HL-60/S4 treated with retinoic acid at 250 ng/mL for 4 days and 3 days (cell line): ENCODE measurements around the gene MAT2B.

Source experiments
- in situ Hi-C: fragments of 300-500 bp; cut with MboI; formaldehyde crosslinking; loops from 2 replicates; pipeline ENCODE4 v1.7.0; 2022; ENCODE audit warnings: low sequenced_read_pairs

The MAT2B gene

DNA sequence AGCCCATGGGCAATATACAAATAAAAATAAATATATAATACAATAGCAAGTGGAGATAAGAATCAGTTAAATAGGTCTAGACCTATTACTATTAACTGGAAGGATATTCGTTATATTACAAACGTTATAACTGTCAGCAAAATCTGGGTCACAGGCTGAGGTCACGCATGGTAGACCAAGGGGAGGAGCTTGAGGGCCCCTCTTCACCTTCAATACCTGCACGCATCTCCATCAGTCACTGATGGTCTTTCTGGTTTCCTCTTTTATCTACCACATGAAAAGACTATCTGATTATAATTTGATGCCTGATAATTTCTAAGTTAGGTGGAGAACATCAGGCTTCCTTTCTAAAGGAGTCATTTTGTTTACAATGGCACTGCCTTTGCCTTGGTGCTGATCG is 43.2 kb downstream of the MAT2B start:
- in situ Hi-C loops = no loop called here

DNA sequence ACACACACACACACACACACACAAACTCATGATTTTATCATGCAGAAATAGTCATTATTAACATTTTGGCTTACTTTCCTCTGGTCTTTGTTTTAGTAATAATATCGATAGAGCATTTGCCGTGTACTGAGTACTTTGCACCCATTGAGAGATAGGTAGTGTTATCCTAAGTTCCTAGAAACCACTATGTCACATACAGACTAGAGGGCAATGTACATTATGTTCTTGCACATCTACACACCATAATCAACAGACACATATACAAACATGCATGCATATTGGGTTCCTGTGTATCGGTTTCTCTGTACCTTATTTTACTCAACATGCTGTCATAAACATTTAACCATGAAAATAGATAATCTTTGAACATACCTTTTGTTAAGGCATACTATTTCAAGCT is 45.7 kb downstream of the MAT2B start:
- in situ Hi-C loops = no loop called here

DNA sequence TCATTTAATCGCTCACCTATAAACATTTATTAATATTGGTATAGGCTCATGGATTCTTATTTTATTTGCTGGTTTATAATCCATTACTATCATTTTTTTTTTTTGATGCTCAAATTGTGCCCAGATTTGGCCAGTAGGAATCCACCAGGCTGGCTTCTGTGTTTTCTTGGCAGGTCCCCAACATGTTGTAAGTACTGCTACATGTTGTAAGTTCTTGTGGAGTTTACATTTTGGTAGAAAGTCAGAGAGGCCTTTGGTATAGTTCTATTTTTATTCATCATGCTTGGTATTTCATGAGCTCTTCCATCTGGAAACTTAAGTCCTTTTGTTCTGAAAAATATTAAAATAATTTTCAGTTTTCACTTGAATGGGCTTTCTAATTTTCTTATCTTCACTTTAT is 47.1 kb downstream of the MAT2B start:
- in situ Hi-C loops = no loop called here

DNA sequence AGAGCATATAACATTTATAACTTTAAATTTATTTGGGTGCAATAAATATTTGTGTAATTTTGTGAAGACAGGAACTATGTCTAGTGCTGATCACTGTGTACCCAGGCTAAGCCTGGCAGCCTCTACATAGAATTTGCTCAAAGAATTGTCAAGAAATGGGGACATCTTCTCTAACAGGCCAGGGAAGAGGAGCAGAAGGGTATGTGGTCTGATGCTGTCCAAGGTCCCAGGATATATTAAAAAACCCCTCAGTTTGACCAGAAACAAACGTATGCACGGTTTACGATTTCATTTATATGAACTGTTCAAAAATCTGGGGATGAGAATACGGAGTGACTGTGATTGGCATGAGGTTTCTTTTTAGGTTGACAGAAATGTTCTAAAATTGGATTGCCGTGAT is 55.9 kb downstream of the MAT2B start:
- in situ Hi-C loops = no loop called here

DNA sequence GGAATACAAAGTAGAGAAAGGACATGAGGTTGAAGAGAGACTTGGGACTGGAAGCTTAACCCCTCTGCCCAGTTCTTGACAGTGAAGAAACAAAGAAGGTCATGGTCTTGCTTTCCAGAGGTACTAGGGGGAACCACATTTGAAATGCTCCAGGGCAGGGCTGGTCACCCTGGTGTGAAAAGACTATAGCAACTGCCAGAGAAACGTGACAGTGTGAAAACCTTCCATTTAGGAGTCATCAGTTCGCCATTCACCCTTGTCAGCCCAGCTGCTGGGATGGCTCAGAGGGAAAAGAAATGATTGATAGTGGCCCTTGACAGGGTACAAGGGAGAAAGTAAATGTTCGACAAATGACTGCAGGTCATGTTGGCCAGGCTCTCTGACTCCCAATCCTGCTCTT is 56.7 kb downstream of the MAT2B start:
- in situ Hi-C loops = no loop called here

DNA sequence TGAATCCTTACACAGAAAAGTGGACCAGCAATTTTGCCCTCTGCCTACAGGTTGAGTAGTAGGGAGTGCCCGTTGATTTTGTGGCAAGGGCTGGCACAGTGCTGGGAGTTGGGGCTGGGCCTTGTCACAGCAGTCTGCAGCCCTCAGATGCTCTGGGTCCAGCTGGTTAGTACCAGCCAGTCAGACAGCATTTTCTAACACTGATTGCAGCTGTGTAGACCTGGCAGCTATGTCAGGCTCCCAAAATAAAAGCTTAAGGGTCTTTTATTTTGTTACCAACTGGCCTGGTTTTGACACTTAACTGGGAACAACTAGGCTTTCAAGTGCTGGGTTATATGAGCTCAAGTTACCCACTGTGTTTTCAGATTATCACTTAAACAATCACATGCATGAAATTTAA is 57.7 kb downstream of the MAT2B start:
- in situ Hi-C loops = no loop called here

DNA sequence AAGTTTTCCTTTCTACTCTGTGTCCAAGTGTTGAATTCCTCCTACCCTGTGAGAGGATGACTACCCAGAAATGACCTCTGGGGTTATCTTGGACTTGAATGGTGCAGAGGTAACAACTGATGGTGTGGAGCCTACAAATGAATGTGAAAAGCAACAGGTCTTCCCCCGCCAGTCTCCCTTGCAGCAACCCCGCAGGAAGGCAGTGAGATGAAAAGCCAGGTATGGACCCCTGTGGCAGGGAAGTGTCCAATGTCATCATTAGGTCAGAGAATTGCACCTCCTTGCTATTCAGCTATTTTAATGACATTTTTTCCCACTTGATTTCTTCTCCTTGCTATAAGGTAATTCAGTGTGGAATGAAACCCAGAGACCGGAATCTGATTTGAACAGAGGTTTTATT is 58.5 kb downstream of the MAT2B start:
- in situ Hi-C loops = no loop called here

DNA sequence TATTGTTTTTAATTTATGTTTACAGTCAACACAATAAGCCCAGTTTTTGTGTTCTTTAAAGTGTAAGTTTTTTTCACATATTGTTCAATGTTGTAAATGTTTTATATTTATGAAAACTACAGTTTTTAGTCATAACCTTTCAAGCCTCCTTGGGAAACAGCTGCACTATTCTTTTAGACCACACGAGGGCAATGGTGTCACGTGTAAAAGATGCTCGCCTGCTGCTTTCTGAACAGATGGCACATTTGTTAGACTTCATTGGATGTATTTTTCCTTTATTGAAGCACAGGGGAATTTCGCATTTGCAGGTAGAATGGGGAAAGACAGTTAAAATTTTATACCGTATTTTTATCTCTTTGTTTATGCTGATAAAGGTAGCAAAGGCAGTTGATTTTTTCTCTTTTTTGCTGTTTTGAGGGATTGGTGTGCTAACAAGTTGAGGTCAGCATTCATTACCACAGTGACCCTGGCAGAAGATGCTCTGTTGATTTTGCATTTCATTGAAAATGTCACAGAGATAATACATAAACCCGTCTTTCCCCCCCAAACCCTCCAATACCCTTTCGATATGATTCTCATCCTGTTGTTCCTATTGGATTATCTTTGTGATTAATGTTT is 59.0 kb downstream of the MAT2B start:
- in situ Hi-C loops = no loop called here

DNA sequence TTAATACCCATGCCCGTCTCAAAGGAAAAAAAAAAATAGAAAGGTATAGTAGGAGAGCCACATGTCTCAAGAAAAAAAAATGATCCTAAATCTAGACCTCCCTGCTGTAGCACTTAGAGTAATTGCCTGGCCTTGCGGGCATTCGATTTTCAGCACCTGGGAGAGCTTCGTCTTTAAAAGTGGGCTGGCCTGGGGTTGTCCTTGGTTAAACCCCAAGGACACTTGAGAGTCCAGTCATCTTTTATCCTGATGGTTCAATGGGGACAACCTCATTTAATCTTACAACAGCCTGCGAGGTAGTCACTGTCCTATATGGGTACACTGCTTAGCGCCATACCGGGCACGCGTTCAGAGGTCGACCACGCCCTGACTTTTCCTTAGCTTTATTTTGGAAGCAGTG is 60.1 kb downstream of the MAT2B start:
- in situ Hi-C loops = no loop called here

DNA sequence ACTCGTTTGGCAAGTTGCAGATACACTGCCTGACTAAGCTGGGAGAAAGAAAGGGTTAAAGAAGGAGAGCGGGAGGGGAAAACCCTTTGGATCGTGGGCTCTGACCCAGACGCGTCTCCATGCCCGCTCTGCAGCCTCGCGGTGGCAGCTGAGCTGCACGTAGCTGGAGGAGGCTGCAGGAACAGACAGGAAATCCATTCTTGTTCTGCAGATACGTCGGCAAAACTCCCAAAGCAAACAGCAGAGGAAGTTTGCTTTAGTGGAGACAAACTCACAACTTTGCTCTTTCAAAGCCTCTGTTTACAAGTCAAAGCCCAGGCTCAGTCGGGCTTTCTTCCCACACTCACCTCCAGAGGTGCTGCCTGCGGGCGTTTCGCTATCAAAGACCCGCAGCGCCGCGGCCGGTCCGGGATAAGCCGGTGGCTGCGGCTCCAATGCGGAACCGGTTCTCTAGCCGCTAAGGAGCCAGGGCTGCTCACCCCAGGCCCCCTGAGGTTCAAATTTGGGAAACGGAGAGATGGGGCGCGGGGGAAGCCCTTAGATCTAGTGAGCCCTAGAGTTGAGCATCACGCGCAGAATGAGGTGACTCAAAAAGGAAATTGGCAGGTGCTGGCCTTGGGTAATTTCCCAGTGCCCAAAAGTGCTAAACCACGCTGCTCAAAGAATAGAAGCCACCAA is 60.7 kb downstream of the MAT2B start:
- in situ Hi-C loops = no loop called here

DNA sequence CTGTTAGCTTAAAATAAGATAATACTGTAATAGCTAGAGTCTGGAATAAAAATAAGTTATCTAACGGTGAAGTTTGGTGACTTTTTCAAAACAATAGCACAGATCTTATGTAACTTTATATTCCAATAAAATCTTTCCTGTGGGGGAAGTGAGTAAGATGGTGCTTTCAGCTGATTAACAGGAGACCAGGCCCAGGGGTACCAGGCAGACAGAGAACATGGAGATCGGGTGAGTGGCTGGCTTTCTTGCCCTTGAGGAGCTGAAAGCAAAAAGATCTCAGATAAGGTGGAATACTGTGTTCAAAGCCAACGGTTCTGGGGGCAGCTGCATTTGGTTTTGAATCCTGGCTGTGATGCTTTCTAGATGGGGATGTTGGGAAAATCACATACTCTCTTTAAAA is 61.3 kb downstream of the MAT2B start:
- in situ Hi-C loops = no loop called here

DNA sequence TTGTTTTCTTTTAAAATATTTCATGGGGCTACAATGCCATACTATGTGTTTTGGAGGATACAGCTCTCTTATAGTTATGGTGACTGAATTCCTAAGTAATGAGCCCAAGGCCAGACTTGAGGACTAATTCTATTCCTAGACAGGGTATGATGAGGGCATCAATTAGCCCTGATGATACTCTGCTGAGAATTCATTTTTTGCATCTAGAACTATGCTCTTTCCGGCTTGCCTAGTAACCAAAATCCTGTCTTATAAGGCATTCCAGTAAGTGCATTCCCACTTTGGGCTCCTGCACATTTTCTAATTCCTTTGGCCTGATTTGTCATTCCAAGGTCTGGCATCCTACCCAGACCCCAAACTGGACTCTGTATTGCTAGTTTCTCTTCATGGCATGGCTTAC is 62.4 kb downstream of the MAT2B start:
- in situ Hi-C loops = no loop called here
